CD4-positive, alpha-beta T cell treated with Interleukin-4 for 4 hours (primary cell): Measurements from ENCODE around the gene GATA6.

ENCODE experiments used
- DNase-seq: peaks from one replicate; pipeline ENCODE4 v3.0.0-alpha.2; 2020

The GATA6 gene

DNA sequence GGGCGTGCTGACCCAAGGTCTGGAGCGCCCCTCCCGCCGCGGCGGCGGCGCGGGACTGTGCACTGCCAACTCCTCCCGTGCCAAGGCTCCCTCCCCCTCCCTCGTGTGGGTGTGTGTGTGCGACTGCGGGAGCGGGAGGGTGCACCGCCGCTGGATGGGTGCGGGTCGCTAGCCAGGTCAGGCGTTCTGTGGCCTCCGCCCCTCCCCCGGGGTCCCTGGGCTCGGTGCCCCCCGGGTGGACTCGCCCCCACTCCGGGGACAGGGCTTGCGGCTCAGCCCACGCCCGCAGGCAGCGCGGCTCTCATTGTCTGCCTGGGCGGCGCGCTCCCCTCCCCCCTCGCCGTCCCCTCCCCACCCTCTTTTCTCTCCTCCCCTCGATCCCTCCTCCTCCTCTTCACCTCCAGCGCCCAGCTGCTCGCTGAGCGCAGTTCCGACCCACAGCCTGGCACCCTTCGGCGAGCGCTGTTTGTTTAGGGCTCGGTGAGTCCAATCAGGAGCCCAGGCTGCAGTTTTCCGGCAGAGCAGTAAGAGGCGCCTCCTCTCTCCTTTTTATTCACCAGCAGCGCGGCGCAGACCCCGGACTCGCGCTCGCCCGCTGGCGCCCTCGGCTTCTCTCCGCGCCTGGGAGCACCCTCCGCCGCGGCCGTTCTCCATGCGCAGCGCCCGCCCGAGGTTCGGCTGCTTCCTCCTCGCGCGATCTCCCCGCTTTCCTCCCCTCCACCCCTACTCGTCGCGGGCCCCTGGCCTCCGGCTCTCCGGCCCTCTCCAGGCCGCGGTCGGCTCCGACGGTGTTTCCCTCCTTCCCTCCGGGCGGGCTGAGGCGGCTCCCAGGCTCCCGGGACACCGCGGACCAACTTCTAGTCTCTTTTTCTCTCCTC, at the start of gene GATA6:
TSS of gene GATA6 (plus strand) at position 579 of the 878 bp plus-strand sequence. CDS start 1,556 bp downstream, outside the sequence.
- DNase-seq = peak; percentile 44

DNA sequence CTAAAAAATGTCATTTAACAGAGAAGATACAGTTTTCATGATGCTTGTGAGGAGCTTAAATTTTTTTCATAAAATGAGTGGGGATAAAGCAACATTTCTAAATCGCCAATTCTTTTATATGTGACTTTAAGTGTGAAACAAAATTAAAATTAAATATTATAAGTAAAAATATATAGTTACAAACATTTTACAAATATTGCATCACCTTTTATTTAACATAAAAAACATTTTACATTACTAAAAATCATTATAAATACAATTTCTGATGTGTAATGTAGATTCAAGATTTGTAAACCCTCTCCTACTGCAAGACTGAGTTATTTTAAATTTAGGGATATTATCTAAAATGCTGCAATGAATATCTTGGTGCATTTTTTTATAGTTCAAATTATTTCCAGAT, 44.4 kb upstream of the GATA6 start:
- DNase-seq = no peak

DNA sequence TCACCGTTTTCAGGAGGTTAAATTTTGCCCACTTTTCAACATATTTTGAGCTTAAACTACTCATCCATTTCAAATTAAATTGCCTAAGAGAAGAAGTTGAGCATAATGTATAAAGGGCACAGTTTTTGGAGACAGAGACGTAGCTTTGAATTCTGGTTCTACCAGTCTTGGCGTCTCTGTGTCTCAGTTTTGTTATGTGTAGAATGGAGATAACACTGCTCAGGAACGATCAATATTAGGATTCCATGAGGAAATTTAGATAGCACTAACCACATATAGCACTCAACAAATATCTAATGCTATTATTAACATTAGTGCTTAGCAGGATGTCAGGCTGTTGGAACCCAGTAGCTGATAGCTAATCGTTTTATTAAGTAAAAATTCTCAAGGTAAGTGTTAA, 40.4 kb upstream of the GATA6 start:
- no peak for DNase-seq

DNA sequence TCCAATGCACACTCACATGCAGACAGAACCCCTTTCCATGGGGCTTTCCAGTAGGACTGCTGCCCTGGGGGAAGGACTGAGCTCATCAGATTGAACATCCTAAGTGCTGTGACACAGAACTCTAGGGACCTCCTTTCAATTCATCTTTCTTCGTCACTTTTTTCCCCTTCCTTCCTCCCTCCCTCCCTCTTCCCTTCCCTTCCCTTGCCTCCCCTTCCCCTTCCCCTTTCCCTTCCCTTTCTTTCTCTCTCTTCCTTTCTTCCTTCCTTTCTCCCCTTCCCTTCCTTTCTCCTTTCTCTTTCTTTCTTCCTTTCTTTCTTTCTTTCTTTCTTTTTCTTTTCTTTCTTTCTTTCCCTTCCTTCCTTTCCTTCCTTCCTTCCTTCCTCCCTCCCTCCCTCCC, 39.6 kb upstream of the GATA6 start:
- no peak for DNase-seq

DNA sequence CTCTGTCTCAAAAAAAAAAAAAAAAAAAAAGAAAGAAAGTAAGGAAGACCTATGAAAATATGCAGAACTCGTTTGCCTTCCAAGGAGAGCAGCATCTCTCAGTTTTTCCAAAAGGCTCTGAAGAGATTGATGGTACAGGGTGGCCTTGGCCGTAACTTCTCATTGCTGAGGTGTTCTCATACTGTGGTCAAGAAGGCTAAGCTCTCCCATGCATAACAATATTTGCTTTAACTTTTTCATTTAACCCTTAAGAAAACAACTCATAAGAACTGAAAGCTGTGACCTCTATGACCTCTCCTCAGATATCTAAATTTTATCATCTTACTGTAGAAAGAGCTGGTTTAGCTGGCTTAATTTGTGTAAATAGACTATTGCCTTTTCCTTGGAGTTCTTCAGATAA, 37.1 kb upstream of the GATA6 start:
- DNase-seq = no peak

DNA sequence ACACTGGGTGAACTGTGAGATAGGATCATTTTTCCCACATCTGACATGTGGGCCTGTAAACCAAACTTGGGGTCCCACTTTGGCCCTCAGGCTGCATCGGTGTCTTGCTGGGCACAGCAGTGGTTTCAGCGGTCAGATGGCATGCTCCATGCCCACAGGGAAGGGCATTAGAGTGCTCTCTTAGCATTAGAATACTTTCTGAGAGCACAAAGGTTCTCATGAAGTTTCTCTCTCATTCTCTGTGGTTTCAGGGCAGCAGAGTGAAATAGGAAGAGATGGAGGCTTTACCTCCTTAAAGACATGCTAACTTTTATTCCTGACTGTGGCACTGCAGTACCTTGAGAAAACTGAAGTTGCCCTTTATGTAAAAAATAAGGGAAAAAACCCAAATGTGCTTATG, 36.6 kb upstream of the GATA6 start:
- no peak for DNase-seq

DNA sequence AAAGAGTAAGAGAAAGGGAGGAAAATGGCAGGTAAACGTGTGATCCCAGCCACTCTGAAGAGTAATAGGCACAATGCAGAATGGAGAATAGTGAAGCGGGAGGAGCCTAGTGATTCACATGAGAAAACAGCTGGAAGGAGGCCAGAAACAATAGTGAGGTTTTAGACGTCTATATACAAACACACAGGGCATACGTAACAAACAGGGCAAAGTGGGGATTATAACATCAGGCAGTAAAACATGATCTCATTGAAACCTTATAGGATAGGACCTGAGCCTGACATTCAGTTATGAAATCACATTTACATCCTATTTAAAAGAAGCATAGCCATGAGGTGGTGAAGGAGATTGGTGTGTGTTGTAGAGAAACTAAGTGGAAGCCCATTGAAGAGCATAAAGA, 33.0 kb upstream of the GATA6 start:
- DNase-seq = no peak

DNA sequence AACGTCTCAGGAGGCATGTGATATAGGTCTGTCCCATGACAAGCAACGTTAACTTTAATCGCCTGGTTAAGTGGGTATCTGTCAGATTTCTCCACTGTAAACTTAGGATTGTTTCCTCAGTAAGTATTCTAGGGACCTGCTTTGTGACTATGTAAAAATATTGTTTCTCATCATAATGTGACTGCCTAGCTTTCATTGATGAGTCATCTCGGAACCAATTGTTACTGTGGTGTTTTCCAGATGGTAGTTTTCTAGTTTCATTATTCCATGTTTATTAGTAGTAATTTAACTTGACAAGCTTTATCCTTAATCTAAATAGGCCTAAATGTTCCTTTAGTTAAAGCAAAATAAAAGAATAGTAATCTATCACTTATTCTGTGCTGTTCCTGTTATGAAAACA, 28.2 kb upstream of the GATA6 start:
- no peak for DNase-seq

DNA sequence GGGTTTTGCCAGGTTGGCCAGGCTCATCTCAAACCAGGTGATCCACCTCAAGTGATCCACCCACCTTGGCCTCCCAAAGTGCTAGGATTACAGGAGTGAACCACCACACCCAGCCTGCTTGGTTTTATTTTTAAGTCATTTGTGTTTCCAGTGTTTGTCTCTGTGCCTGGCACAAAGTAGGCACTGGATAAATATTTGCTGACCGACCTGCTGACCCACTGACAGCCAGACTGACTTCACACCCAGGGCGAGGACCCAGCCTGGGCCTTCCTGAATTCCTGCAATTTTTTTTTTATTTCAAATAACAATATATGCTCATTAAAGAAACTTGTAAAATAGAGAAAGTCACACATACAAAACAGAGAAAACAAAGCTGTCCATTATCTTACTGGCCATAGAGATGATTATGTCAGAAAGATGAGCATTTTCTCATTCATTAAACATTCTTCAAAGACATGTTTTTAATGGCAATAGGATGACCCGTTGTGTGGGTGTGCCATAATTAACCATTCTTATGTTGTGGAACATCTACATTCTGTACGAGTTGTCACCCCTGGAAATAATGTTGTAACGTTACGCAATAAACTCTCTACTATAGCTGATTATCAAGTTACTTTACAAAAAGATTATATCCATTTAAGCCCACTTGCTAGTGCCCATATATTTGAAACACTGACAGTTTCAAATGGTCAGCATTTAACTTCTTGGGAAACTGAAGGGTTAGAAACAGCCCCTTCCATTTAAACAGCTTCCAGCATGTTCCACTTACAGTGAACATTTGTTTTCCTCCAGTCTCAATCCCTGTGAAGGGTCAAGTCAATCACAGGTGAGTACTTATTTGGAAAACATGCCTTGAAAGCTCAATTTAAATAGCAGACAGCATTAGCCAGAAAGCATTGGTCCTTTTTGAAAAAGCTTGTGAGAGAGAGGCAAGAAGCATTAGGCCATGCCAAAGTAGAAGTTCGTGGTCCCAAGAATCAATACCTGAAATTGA, 25.7 kb upstream of the GATA6 start:
- DNase-seq = no peak

DNA sequence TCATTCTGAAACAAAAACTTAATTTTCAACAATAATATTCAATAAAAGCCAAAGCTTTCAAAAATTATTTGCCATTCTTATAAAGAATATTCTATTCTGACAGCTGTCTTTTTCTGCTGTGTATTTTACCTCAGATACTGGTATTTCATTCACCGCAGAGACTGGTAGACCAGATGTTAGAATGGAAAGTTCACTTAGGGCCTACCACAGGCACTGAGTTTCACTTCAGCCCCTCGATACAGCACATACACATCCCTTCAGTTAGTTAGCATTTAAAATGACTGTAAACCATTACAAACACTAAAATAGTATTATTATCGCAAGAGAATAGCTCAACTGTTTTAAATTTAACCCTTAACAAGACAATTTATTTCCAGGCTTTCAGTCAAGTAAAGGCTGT, 24.2 kb upstream of the GATA6 start:
- DNase-seq = no peak

DNA sequence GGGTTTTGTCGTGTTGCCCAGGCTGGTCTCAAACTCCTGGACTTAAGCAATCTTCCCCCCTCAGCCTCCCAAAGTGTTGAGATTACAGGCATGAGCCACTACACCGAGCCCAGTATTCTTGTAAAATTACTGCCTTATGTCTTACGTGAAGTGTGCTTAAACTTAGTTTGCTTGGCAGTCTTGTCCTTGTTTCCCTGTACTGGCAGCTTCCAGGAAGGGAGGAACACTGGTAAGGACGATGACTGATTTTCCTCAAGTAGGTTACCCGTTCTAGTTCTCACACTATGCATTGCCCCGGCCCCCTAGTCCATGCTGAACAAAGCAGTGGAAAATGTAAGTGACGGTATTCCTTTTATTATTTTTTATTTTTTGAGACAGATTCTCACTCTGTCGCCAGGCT, 19.7 kb upstream of the GATA6 start:
- DNase-seq = no peak

DNA sequence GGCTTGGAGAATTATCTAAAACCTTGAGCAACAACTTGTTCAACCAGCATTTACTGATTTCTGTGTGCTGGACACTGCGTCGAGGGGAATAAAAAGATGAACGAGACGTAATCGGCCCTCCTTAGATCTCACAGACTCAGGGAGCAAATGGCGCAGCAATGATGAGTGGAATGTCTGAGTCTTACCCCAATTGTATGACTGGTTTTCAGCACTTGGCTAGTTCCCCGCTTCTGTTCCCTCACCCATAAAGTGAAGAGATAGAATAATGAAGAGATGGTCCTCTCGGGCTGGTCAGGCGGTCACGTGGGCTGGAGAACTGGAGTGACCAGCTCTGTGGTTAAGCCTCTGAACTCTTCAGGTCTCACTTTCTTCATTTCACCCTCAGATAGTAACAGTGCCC, 17.3 kb upstream of the GATA6 start:
- no peak for DNase-seq

DNA sequence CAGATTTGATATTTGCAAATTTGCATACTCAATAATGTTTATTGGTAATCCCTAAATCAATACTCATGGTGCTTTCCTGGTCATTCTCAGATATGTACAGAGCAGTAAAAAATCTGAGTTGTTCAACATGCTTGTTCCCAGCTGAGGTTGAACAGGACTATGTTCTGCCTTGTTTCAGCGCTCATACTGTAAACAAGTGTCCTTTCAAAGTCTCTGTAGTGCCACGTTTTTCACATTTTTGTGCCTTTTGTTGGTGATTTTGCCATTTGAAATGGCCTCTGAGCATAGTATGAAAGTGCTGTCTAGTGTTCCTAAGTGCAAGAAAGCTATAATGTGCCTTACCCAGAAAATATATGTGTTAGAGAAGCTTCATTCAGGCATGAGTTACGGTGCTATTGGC, 16.0 kb upstream of the GATA6 start:
- DNase-seq = no peak

DNA sequence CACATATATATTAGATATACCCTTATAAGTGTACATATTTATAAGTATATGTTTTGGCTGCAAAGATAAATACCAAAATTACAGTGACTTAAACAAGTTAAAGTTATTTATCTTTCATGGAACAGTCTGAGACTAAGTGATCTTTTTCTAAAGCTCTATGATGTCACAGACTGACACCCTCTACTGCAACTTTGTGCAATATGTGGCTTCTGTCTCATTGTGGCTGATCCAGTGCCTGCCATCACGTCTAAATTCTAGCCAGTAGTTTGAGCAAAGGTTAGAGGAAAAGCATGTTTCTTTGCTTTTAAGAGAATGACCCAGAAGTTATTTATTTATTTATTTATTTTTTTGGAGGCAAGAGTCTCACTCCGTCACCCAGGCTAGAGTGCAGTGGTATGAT, 13.8 kb upstream of the GATA6 start:
- DNase-seq = no peak

DNA sequence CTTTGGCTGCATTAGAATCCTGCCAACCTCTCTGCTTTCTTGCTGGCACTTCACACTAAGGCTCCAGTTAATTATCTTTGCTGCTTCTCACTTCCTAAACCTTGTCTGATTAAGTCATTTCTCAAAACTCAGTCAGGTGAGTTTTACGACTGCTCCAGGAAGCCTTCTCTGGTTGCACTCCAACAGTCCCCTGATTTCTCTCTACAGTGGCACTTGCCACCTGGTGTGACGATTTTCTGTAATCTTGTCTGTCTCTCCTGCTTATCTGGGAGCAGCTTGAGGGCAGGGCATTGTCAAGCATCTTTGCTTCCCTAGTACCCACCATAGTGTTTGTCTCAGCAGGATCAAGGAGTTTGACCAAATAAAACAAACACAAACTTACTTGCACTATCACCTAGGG, 10.4 kb upstream of the GATA6 start:
- no peak for DNase-seq

DNA sequence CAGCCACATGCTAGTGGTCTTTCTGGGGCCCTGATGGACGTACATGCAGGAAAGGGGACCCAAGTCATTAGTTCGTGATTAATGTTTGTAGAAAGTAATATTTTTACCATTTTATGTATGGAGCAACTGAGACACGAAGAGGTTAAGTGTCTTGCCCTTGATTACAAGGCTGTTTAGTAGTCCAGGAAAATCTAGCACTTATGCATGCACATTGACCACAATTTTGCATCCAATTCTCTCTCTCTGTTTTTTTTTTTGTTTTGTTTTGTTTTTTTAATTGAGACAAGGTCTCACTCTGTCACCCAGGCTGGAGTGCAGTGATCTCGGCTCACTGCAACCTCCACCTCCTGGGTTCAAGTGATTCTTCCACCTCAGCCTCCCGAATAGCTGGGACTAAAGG, 8.3 kb upstream of the GATA6 start:
- no peak for DNase-seq

DNA sequence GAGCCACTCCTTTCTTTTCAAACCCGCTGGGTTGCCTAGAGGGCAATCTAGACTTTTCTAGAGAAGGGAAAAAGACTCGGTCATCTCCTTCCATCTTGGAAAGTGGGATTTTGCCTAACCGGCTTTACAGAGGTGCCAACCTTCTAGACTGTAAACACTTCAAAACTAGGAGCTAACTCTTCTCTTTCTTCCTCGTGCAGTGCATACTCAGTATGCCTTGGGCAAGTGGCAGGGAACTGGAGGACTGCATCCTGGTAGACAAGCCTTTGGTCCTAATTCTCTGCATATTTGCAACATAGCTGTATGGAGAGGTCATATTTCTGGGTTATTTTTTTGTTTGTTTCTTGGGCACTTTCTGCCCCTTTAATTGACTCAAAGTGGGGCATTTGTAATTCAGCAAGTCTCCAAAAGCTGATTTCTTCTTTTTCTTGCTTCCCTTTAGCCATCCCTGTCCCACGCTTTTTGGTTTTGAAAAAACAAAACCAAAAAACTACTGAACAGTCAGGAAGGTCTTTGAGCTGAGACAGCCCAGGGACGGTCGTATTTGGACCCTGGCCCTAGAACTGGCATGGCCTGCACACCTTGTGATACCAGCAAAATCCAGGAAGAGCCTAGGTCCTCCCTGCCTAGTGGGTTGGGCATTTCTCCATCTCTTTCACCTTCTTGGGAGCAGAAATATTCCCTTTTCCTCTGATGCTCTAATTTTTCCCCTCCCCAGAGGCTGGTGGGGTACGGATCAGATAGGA, 5.8 kb upstream of the GATA6 start:
- no peak for DNase-seq

DNA sequence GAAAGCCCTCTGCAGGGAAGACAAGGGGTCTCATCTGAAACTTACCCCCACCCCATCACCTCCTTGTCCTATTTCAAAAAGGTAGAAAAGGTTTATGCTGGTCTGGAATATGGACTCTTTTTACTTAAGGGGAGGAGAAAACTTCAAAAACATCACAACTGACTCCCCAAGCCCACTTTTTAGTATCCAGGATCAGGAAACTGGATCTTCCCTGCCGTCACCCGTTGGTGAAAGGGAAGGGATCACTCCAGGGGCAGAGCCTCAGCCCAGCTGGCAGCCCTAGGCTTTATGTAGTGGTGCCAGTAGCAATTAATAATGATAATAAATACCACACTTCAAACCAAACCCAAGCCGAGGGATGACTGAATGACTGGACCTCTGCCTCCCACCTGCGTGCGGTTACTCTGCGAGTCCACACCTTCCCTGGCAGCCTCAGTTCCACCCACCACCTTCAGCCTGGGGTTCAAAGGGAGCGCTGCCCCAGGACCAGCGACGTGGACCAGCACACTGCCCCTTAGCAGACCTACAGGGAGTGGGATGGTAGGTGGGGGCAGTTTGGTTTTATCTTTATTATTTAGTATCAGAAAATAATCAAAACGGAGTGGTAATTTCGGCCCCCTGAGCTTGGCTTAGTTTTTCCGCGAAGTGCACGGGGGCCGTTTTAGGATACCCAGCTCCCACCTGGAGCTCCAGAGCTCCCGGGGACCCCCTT, 4.9 kb upstream of the GATA6 start:
- no peak for DNase-seq

DNA sequence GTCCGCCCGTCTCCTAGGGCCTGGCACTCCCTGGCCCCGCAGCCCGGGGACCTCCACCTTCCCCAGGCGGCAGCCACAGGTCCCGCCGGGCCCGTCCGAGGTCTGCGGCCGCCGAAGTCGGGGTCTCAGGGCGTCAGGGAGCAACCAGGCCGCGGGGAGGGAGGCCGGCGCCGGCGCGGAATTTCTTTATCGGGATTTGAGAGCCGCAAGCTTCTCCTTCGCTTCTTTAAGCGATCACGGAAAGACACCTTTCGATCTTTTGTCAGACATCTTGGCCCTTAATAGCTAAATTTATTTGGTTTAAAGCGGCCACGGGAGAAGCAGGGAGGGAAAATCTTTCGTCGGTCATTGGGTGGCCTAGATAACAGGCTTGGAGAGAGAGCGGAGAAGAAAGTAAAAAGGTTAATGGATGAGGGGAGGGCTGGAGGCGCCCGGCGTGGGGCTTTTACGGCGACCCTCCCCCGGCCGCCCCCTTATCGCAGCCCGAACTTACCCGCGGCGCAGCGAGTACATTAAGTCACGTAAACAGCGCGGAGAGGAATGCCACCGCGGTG, 4.3 kb upstream of the GATA6 start:
- no peak for DNase-seq

DNA sequence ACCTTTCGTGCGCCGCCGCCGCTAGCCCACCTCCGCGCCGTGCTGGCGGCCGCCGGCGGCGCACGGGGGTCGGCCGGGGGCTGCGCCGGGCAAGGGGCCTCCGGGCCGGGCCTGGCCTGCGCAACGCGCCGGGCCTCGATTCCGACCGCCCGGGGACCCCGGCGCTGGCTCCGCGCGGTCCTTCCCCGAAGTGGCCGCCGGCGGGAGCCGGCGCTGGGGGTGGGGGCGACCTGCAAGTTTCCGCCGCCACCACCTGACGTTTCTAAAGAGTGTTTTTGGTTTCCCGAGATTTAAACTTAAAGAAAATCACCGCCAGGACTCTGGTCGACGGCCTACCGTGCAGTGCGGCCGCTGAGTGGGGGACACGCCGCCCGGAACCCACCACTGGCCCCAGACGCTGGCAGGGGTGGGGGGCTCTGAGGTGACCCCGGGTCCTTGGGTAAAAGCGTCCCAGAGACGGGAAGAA, 3.8 kb upstream of the GATA6 start:
- no peak for DNase-seq

DNA sequence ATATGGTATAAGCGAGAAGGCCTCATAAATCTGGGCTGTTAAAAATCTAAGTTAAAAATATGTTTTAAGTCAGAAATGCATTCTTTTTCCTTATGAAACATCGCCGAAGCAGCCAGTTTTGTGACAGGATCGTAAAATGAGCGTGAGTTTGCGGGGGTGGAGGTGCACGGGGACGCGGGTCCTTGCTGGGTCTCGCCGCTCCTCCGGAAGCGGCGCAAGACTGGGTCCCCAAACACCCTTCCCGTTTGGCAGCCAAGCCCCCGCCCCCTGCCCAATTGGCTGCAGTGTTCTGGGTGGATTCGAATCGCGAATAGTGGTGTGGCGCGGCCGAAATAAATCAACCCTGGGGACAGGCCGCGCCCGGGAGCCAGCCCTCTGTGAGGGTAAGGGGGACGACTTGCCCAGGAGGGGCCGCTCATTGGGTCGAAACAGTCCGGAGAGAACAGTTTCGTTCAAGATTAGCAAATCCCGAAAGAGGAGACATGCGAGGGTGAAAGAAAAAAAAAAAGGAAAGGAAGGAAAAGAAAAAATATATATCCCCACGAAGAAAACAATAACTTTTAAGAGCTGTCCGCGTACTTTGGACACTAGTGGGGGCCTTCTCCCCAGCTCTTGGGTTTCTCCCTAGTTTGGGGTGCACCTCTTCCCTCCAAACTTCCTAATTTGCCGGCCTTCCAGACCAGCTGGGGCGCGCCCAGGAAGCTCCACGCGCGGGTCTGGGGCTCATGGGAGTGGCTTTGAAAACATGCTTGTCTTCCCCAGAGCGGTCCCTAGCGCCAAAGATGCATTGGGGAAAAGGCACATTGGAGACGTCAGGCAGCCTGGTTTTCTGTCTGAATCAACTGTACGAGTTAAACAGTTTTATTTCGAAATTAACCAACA, 3.1 kb upstream of the GATA6 start:
- no peak for DNase-seq
